Heart left ventricle (tissue), 13 donors: ENCODE measurements around the gene SV2A.

Experiments used
- CTCF ChIP-seq, 12 donors: fragments of 200-600 bp; sonication (generic) in 4 of 12; IDR thresholded peaks; one replicate each; pipeline versions ENCODE4 v1.5.0 to v1.8.0; 2018 to 2022; ENCODE audit warnings: antibody characterized with exemption in 12 of 12, mild to moderate bottlenecking in 5 of 12
- POLR2A ChIP-seq, 2 donors: fragments of 450-650 bp; IDR thresholded peaks; one replicate each; pipeline ENCODE4 v1.6.1; 2017; ENCODE audit warnings: antibody characterized with exemption in 2 of 2, mild to moderate bottlenecking in 2 of 2, moderate library complexity in 2 of 2
- donor health status: ischemic (EF 13 %, LVEDD 7.1; RV severe dilation, severe dysfunction).
- donor health status: DM: no; HTN: yes; CAD: no.
- donor health status: DM: no; HTN: no; CAD: no.
- donor health status: ischemic (EF 25% LVEDD 6.9; RV normal size, moderate dysfunction).
- donor health status: ischemic (EF 25% LVEDD 5.7; RV mildly dilated, moderate dysfunction).
- donor health status: ischemic (EF 35%, LVEDD 5.7; RV mildly dilated, moderate dysfunction).
- donor health status: nonischemic (EF 11% LVEDD 7.7; RV severe dilation, severe dysfunction).
- donor health status: DM: yes; HTN: yes; CAD: no.
- donor health status: PGD.
- donor health status: ischemic (EF 29% LVEDD 5.4; RV normal size, mild dysfunction).
- donor health status: nonischemic (EF 23%, LVEDD 6.1; RV moderate dilation, normal function).

- TF ChIP-seq CTCF (IDR thresholded peaks at IDR 0.05) (no peak), POLR2A (IDR thresholded peaks at IDR 0.05) (no peak)
Observed at GRCh38 chr1:149883598-149884247, 33.9 kb downstream of the SV2A start.
